Mammary microvascular endothelial cell (primary cell): ENCODE data around the gene TAS2R1. TPM values are rescaled to one million over a fixed set of nuclear protein-coding genes. Genes with fewer than 3 reads are reported as not detected.

Source experiments
- total RNA-seq: library from RNA; depleted of rRNA; stranded (reverse); fragments of >200 nt; gene quantifications from 2 replicates; pipeline ENCODE4 v1.2.3, GENCODE V29; 2015

TAS2R1 gene, protein sequence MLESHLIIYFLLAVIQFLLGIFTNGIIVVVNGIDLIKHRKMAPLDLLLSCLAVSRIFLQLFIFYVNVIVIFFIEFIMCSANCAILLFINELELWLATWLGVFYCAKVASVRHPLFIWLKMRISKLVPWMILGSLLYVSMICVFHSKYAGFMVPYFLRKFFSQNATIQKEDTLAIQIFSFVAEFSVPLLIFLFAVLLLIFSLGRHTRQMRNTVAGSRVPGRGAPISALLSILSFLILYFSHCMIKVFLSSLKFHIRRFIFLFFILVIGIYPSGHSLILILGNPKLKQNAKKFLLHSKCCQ
- total RNA-seq, result not detected in 2 replicates

DNA sequence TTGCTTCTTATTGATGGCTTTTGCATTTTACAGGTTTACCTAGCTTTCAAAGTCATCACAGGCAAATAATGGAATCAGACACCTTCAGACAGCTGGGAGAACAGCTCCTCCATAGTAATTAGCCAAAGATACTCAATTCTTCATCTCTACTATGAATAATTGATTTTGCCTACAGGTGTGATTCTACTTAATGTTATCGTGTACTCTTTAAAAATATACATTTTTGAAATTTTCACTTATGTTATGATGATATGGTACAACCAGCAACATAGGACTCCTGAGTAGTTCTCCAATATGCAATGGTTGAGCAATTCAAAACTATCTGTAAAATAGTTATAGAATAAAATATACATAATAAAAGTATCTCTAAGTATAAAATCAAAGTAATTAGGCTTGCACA lies at the start of gene TAS2R1:
TAS2R1 (minus strand) TSS at position 101 of the 400 bp plus-strand sequence. CDS start 319 bp downstream, outside the sequence.

Other genes with a start within 250 kb of the TAS2R1 start
- gene SEMA5A, start 84.3 kb downstream of the TAS2R1 start, total RNA-seq, result 0.05 and 0.13 TPM in 2 replicates